HG03442 (cell line): Measurements from ENCODE around the gene GAREM1.

ENCODE experiments used
- ATAC-seq: cut with Tn5 transposase; IDR thresholded peaks from one replicate; pipeline ENCODE4 v1.9.1; 2021; ENCODE audit warnings: mild to moderate bottlenecking, moderate library complexity; ENCODE audit not compliant: unreplicated experiment

Gene GAREM1

DNA sequence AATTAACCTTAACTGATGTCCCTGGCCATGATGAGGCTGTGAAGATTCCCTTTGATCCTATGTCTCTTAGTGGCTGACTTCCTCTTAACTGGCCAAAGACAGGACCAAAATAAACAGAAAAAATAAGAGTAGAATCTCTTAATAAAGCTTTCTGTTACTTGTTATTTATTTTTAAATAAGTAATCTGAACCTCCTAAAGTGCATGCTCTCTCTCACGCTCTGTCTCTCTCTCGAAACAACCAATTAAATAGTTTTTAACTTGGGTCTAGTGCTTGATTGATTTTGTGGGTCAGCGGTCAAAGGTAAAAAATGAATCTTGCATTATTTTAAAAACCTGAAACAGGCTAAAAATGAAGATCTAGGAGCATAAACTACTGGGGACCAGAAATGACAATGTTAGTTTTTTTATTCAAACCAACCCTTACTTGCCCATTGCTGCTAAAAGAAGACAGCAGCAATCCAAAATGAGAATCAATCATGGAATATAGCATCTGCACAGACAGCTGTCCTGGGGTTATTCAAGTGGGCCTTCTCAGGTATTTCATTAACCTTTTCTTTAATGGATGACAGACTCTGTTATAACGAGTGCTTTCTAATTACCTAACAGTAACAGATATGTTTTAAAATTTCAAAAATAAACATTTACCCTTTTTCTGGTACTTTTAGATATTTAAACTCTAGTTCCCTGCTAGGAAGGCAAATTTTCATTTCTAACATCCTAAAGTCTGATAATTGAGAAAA lies 11.2 kb downstream of the GAREM1 start:
- no peak for ATAC-seq

DNA sequence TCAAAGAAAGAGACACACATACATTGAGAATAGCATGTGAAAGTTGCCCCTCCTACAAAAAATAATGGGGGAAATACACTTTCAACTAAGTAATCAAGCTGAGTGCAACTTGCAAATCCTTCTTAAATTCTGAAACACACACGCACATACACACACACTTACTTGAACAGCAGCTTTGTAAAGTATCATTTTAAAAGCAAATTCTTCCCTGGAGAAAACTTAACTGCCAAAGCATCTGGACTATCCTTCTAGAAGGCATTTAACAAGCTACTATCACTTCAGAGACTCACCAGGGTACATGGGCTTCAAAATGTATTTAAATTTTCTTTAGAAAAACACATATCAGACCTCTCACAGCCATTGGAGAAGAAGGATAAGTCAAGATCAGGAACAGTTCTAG lies 15.3 kb downstream of the GAREM1 start:
- no peak for ATAC-seq

DNA sequence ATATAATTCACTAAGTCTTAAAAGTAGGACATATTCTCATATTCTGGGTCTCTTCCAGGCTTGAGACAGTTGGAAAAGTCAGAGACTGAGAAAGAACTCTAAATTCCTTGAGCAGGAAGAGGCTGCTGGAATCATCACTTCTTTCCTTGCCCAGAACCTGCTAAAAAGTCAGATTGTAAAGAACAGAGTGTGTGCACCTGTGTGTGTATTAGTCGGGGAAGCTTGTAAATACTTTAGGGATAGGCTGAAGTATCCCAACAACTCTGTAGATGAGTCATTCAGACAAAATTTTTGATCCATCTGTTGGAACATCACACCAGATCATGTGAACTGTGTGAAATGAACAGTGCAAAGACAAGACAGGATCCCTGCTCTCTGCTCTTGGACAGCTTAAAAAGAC lies 16.1 kb downstream of the GAREM1 start:
- no peak for ATAC-seq

DNA sequence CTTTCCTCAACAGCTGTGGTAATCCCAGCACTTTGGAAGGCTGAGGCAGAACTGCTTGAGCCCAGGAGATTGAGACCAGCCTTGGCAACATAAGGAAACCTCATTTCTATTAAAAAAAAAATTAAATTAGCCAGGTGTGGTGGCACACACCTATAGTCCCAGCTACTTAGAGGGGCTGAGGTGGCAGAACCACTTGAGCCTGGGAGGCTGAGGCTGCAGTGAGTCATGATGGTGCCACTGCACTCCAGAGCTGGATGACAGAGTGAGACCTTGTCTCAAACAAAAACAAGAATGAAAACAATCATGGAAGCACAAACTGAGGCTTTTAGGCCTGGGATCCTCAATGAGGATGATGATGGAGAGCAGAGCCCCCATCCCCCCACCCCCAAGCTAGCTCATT lies 19.8 kb downstream of the GAREM1 start:
- ATAC-seq: no peak

DNA sequence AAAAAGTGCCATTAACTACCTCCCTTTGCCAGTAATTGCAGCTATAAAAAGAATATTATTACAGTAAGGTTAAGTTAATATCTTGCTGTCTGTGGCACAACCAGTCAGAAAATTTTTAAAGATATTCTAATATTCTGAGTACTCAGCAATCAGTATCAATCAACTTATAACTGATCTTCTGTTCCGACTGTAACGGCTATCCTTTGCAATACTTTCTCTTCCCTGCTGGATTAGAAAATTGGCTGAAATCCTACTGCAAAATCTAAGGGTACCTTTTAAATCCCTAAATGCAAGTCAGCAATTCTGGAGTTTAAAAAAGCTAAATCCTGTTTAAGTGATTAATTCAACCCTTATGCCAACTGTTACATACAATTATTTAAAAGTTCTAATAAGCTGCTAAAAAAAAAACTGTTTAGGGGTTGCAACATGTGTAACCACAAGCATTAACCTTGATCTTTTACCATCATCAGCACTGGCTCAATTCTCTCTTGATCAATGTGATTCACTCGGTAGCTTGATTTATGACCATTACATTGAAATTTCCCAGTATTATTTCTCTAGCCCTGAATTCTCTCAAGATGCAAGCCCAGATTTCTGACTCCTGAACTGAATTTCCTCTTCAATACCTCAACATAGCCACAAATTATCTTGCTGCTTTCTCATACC lies 20.5 kb downstream of the GAREM1 start:
- ATAC-seq: no peak

DNA sequence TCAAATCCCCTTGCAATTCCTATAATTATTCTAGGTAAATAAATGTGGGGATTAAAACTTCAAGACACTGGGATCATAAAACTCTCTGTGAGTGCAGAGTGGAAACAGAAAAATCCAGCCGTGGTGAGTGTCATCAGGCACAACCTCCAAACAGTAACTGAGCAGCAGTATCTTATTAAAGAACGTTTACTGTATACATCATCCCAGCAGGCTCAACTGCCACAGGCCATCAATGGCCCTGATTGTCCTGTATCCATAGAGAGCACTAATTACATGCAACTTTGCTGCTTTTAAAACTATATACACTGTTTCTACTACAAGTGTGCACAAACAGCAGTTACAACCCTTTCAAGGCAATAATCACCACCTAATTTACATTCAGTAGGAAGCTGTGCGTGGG lies 23.9 kb downstream of the GAREM1 start:
- ATAC-seq: no peak

DNA sequence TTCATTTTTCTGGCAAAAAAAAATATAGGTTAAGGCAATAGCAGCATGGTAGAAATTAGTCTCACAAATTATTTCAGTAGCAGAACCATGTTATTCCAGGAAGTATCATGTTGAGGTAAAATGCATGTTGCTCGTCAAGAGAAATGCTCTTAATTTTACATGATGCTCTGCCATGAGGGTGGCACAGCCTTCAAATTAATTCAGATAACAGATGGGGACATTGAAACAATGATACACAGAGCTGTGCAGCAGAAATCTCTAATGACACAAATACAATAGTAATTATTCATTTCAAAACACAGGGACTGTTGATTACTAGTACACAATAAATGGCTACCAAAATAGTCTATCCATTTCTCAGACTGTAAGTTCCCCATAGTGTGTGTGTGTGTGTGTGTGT lies 24.8 kb downstream of the GAREM1 start:
- ATAC-seq: no peak

DNA sequence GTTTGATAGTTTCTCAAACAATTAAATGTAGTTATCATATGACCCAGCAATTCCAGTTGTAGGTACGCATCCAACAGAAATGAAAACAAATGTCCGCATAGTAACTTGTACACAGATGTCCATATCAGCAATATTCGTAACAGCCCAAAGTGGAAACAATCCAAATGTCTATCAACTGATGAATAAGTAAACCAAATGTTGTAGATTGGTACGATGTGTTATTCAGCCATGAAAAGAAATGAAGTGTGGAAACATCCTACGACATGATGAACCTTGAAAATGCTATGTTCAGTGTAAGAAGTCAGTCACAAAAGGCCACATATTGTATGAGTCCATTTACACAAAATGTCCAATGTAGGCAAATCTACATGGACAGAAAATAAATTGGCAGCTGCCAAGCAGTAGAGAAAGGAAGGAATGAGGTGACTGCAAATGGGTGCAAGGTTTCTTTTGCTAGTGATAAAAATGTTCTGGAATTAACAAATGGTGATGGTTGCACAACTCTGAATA lies 26.9 kb downstream of the GAREM1 start:
- ATAC-seq: no peak

DNA sequence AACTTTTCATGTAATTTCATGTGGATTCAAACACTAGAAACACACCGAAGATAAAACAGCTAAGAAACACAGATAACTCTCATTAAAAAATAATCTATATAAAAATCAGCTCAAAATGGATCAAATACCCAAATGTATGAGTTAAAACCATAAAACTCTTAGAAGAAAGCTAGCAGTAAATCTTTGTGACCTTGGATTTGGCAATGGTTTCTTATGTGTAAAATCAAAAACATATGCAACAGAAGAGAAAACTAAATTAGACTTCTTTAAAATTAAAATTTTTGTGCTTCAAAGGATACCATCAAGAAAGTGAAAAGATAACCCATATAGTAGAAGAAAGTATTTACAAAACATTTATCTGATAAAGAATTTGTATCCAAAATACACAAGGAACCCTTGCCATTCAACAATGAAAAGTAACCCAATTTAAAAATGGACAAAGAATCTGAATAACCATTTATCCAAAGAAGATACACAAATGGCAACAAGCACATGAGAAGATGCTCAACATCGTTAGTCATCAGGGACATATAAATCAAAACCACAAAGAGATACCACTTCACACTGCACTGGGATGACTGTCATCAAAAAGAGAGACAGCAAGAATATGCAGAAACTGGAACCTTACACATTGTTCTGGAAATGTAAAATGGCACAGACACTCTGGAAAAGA lies 27.5 kb downstream of the GAREM1 start:
- ATAC-seq: no peak

DNA sequence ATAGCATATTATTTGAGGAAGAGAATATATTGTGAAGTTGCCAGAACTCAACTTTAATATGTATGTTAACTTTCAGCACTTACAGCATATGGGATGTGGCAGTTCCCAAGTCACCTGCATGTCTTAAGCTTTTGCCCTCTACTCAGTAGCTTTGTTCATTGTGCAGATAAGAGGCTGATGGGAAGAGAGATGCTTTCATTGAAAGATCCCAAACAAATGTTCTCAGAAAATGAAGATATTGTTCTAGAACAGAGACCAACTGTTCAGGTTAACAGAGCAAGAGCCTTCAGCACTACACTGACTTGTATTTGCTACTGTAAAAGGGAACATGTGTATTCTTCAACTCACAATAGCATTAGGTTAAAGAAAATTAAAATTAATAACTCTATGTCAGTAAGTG lies 28.1 kb downstream of the GAREM1 start:
- no peak for ATAC-seq

DNA sequence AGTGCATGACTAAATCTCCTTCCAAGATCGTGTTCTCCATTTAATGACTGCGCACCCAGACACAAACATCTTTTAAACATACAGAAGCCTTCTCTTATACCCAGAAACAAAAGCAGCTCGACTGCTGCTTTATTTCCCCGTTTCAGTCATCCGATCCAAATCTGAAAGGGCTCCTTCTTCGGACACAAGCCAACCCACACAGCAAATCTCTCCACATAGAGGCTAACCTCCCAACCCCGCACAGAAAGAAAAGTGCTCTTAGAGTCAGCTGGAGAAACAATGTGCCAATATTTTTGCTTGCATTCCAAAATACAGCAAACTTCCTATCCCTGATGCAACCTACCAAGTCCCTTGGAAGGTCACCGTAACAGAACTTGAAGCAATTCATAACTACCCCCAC lies 29.1 kb downstream of the GAREM1 start:
- no peak for ATAC-seq

DNA sequence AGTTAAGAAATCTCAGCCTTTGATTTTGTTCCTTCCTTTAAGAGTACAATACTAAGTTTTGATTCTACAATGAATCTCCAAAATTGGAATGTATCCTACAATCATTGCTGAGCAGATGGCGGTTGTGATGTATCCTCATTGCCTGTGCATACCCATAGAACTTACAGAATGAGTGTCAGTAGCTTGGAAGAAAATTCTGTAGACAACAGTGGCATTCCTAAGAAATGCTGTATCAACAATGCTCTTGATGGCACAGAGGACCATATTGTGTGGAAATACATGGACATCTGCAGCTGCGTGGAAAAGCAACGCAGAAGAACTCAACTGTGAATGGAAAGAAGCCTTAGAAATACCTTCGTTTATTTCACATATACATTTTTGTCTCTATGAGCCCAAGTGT lies 30.2 kb downstream of the GAREM1 start:
- no peak for ATAC-seq

DNA sequence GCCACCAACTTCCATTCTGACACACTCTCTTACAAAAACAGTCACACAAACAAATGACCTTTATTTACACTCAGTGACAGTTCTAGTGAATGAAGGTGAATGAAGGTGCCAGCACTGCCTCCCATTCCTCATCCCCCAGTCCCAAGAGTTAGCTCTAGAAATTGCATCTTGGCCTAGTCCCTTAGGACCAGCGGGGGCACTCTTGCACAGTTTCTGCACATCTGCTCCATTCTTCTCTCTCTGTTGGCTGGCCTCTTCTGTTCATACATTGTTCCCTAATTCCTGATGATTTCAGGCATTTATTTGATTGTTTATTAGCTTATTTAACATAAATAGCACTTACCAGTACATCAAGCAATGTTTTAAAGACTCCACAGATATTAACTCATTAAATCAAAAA lies 30.9 kb downstream of the GAREM1 start:
- ATAC-seq: no peak

DNA sequence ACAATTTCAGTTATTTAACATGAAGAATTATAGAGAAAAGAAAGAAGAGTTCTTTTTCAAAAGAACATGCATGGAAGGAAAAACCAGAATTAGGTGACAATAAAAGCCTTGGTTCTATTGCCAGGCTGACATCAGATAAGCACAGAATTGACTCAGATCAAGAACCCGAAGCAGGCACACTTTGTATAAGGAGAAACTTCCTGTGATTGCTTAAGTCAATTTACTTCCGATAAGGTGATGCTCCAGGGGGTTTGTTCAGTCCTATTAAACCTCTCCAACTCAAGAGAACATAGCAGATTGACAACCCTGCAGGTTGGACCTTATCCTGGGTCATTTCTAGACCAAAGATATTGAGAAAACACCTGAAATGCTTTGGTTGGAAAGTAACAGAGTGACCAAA lies 31.4 kb downstream of the GAREM1 start:
- ATAC-seq: no peak

DNA sequence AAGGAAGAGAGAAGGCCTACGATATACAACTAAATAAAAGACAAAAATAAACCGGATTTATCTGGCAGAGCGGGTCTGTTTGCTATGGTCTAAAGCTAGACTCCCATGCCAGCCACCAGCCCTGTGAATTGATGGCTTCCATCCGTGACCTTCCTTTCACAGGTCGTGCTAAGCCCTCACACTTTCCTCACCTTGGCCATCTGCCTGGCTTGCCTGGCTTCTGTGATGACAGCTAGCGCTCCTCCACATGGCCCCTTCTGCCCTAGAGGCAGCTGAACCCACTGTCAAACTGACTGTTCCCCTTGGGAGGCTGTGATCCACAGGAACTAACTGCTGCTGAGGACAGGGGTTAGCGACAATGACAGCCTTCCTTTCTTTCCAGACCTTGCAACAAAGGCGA lies 32.5 kb downstream of the GAREM1 start:
- no peak for ATAC-seq

DNA sequence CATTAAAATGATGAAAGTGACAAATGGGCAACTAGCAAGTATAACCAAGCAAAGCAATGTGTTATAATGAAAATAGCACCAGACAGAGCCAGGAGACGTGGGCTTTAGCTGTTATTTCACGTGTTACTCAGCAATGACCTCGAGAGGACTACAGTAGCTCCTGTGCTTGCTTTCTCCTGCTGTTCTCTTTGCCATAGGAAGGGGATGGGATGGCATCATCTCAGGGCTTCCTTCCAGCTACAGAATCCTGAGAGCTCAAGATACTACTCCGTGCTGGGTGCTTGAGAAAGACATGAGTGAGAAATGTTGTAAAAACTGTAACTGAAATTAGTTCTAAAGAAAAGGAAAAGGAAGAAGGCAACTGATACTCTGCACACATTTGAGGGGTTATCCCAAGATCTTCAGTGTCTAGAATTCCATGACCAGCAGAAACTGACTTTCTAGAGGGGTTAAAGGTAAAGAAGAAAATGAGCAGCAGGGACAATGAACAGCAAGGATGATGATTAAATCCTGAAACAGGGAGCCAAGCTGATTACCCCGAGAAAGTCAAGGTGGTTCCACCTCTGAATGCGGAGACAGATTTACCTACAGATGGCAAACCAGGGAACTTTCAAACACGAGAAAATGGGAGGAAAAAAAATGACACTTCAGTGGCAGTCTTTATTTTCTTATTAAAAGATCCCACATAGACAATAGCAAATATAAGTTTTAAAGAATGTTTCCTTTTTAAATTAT lies 33.4 kb downstream of the GAREM1 start:
- no peak for ATAC-seq

DNA sequence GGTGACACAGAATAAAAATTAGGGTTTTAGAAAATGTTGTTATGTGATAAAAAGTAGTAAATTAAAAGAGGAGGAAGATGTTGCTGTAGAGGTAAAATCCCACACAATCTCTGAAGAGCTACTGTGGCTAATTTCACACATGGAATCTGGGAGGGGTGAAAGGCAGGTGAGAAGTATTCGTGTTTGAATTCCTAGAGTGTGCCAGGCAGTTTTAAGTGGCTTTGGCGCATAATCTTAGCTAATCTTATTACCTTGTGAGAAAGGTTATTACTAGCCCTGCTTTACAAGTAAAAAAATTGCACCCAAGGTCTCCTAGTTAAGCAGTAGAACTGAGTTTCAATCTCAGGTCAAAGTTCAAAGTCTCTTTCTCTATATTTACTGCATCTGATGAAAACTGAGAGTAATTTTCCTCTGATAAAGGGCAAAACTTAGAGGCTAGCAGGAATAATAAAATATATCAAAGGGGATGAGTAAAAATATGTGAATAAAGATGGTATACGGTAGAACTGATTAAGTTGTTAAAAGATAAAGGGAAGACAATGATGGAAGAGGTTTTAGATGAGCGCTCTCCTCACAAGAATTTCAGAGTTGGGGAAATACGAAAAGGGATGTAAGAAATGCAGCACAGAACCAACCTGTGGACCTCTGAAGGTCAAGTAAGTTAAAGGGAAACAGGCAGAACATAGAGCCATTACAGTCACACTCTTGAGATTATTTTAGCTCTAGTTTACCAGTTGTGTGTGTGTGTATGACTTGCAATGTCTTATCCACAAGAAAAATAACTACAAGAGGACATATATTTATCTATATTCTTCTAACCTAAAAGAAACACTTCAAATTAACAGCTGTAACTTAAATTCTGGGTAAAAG lies 34.8 kb downstream of the GAREM1 start:
- no peak for ATAC-seq

DNA sequence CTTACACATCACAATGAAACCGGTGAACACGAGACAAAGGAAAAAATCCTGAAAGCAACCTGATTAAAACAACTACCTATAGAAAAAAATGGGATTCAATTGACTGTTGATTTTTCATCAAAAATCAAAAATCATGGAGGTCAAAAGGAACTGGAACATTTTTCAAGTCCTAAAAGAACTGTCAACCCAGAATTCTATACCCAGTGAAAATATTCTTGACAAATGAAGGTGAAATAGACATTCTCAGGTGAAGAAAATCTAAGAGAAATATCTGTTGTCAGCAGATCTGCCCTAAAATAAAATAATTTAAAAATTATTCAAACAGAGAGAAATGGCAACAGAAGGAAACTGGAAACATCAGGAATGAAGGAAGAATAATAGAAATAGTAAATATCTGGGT lies 38.9 kb downstream of the GAREM1 start:
- ATAC-seq: no peak

DNA sequence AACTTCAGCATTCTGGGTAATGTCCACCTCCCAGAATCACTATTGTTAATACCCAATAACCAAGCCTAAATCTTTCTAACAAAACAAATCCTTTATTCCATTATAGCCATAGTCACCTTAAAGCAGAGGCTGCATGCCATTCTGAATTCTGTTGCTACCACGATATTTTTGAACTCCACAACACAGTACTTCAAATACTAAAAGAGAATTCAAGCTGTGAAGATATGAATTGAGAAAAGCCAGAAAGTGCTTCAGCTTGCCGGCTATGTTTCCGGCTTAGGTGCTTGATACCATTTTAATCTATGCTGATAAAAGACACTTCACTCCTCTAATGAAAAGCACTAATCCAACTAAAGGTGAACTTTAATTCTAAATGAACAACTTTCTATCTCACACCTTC lies 41.3 kb downstream of the GAREM1 start:
- ATAC-seq: no peak

DNA sequence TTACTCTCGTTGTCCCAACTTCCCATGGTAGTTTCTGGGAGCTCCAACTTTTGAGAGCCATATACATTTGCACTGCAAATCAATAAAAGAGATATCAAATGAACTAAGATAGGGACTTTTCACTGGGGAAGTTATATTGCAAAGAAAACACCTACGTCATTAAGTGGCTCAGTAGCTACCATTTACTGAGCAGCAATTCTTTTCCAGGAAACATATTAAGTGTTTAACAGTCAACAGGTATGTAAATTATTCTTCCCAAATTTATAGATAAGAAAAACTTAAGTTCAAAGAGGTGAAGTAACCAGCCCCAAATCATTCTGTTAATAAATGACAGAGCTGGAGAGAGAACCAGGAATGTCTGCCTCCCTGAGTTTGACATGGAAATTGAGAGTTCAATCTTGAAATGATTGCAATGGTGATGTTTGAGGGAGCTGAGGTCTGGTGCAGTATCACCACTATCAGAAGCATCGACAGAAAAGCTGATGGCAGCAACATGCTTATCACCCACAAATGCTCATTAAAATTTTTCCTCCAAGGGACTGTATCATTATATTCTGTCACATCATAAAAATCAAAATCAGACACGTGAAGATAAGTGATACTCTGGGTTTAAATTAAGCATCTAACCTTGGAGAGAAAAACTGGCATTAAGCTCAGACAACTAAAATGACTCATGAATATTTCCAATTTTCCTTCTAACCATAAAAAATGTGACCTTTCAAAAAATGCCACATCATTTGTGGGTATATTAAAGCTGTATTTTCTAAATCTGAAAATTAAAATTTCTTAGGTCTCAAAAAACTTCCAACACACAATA lies 43.4 kb downstream of the GAREM1 start:
- ATAC-seq: no peak
